ENCODE measurements around the gene P2RX3.
"Not testable (repeated sequence)": the region's sequence is repeated elsewhere in the genome, so short reads cannot be mapped to it uniquely, and the experiment has no call there.

P2RX3 gene

DNA sequence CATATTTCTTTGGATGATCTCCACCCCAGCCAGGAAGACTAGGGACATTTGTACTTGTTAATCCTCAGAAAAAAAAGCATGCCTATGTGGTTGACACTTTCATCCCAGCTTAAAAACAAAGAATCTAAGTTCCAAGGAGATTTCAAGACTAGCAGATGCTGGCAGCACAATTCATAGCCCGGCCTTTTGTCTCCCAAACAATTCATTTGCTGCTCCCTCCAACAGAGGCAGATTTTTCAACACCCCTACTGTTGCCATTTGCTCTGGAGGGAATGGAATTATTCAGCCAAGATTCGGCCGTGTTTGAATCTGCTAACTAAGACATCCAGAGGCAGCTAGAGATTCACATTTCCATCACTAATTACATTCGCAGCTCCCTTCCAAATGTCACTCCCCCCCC, 15.3 kb downstream of the P2RX3 start:
- DNase-seq: peak; percentile 10

- peak; percentile 1 for DNase-seq
Observed at GRCh38 chr11:57353852-57354251, 15.7 kb downstream of the P2RX3 start.

GRCh38 chr11:57354699-57355098, 16.5 kb downstream of the P2RX3 start:
- DNase-seq: peak; percentile 15

DNA sequence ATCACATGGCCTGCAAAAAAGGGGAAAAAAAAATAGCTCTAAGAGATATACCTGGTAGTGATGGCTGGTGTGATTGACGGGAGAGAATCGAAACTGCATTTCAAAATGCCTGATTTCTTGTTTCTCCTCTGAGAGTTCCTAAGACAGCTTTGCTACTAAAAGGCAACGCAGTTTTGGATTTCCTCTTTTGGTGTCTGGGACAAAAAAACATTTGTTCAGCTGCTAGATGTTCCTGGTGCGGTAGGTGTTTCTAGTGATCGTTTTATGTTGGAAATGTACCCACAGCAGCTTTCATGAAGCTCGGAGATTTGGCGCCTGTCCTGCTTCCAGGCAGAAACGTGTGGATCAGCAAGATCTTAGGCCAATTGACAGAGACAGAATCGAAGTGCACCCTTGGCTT, 18.1 kb downstream of the P2RX3 start:
- DNase-seq: peak; percentile 28

DNA sequence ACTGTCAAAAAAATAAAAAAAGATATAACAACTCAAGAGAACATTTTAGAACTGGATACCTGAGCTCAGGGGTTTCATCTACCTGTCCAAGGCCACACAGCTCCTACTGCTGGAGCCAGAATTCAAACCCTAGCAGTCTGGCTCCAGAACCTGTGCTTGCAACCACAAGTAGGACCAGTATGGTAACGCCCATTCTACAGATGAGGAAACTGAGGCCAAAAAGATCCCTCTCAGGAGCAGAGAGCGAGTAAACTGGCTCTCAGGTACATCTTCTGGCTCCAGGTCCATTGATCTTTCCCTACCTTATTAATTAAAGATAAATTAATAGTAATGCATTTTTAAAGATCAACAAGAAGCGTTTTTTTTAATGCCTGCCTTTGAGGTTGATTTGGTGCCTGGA, 19.2 kb downstream of the P2RX3 start:
- peak; percentile 8 for DNase-seq

GRCh38 chr11:57357856-57358255, 19.7 kb downstream of the P2RX3 start:
- DNase-seq: peak; percentile 22

DNA sequence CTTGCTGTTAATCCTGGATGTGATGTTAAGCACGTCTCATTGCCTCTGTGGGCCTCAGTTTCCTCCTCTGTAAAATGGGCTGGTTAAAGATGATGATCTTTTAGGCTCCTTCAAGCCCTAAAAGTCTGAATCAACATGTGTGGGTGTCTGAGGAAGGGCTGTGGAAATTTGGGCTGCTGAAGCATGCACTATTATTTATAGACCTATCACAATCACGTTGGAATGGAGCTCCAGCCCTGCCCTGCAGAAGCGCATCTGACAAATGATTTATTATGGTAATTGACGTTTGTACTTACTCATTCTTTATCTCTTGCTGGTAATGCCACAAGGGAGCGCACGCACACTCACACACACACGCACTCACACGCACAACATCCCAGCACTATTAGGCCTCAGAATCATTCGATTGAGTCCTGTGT, 20.4 kb downstream of the P2RX3 start:
- peak; percentile 4 for DNase-seq

GRCh38 chr11:57358991-57359390, 20.8 kb downstream of the P2RX3 start:
- DNase-seq: peak; percentile 8

DNA sequence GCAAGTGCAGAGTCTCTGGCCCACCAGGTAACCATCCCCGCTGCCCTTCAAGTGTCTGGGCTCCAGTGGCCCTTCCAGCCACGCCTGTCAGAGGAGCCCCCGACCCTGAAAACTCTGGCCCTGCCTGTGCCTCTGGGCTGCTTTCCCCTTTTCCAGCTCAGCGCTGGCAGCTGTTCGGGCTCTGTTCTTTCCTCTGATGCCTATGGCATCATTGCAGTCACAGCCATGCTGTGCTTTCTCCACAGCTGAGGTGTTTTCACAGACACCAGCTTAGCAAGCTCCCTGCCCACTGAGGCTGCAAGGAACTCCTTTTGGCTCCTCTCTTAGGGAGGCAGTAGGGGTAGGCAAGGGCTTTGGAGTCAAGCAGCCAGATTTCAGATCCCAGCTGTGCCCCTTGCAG, 21.2 kb downstream of the P2RX3 start:
- DNase-seq: no peak

- DNase-seq: no peak
Observed at GRCh38 chr11:57359896-57360690, 21.9 kb downstream of the P2RX3 start.

GRCh38 chr11:57360991-57361390, 22.8 kb downstream of the P2RX3 start:
- DNase-seq: no peak

DNA sequence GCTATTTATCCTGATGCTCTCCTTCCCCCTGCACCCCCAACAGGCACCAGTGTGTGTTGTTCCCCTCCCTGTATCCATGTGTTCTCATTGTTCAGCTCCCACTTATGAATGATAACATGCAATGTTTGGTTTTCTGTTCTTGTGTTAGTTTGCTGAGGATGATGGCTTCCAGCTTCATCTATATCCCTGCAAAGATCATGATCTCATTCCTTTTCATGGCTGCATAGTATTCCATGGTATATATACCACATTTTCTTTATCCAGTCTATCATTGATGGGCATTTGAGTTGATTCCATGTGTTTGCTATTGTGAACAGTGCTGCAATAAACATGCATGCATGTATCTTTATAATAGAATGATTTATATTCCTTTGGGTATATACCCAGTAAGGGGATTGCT, 23.3 kb downstream of the P2RX3 start:
- not testable (repeated sequence) for DNase-seq

DNA sequence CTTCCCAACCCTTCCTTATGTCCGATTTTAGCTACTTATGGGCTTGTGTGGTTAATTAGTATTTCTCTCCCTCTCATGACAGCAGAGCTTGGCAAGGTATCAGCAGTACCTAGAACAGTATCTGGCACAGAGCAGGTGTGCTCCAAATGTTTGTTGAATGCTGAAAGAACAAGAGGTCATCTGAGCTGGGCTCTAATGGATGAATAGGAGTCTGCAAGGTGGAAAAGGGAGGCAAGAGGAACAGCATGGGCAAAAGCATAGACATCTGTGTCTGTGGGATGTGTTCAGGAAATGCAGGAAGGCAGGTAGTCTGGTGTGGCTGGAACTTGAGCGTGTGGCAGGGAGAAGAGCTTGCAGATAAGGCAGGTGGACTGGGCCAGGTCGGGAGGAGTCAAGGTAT, 23.8 kb downstream of the P2RX3 start:
- no peak for DNase-seq

DNA sequence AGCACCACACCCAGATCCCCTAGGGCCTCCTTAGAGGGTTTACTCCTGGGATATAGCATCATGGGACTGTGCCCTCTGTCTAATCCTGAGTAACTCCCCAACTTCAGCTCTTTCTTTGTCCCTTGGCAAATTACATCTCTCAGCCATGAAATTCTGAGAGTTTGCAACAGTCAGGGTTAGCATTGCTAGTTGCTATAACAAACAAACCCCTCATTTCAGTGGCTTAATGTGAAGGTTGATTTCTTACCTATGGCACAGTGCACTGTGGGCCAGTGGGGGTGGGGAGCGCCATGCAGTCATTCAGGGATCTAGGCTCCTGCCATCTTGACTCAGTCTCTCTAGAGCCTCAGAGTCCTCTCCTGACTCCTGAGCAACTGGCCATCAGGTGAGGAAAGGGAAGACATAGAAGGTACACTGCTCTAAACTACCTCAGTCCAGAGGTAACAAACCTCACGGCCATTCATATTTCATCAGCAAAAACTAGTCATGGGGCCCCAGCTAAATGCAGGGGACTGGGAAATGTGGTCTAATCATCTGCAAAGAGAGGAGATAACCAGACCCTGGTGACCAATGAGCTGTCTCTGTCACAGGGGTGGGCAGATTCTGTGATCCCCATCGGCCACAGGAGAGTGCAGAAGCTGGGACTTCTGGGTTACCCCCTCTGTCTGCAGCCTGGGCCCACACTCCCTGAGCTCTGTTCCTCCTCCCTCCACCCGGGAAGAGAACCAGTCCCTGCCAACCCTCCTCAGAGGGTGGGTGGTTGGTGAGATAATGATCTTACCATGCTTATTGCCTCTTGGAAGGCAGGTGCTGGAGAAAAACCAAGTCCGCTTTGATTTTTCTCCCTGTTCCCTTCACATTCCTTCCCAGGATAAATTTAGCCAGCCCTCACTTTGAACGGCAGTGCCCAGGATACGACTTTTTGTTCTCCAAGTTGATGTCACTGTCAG, 25.3 kb downstream of the P2RX3 start:
- DNase-seq: no peak

DNA sequence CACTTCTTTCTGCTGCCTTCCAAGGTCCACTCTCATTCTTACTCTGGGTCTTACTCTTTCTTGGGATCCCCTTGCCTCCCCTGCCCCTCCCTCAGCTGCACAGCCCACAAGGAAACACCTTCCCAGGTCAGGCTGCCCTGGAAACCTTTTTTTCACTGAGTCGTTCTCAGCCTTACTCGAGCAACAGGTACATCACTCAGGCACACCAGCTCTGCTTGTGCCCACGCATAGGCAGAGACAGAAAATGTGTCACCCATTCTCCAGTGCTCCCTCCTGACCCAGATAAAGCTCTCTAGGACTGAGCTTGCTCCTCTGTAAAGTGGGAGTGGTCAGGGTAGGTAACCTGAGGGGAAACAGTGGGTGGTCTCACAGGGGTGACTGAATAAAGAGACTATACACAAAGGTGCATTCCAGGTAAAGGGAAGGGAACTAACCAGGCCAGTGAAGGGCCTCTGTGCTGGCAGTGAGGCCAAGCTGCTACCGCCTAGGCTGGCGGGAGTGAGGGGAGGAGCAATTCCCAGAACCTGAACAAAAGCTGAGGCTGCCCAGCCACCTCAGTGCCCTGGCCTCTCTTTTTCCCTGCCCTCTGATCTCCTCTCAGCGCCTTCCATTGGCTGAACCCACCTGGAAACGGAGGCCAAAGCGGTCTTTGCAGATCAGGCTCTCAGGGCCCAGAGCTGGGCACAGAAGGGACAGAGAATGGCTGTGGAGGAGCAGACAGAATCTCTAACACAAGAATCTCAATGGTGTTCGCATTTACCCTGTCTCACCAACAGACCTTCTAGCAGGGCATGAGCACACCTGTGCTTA, 26.9 kb downstream of the P2RX3 start:
- DNase-seq: no peak

DNA sequence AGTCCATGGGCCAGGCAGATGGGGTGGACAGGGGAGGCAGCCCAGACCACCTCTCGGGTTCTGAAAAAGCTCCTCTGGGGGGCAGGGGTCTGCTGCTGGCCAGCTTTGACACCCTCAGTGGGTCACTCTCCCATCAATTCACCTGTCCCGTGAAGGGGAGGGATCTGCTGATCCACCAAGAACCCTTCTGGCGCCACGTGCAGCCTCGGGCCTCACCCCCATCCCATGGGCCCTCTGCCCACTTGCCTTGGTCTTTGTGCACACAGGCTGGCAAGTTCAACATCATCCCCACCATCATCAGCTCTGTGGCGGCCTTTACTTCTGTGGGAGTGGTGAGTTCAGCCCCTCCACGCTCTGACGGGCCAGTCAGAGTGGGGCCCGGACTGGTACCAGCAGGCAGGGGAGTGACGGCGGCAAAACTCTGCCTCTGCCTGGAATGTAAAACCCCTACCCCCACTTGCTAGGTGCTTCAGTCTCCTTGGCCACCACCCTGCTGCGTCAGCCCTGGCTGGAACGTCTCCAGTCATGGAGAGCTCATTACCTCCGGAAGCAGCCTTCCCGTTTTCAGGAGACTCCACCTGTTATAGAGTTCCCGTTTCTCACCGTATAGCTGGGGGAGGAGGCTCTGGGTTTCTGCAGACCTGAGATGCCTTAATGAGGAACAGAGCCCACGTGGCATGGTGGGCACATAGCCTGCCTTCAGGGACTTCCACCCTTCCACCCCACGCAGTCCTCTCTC, 30.1 kb downstream of the P2RX3 start:
- DNase-seq: no peak

DNA sequence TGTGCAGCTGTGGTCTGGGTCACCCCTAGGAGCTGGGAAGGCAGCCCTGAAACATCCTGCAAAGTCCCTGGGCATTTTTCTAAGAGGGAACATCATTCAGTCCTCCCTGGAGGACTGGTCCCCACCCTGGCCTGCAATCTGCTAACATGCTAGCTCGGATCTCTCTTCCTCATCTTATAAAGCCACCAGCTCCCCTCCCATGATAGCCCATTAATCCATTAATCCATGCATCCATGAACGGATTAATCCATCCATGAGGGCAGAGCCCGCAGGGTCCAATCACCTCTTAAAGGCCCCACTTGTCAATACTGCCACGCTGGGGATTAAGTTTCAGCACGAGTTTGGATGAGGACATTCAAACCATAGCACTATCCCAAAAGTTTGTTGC, 30.7 kb downstream of the P2RX3 start:
- no peak for DNase-seq

- DNase-seq: no peak
Observed at GRCh38 chr11:57370251-57370650, 32.1 kb downstream of the P2RX3 start.

GRCh38 chr11:57370941-57371340, 32.8 kb downstream of the P2RX3 start:
- DNase-seq: no peak

DNA sequence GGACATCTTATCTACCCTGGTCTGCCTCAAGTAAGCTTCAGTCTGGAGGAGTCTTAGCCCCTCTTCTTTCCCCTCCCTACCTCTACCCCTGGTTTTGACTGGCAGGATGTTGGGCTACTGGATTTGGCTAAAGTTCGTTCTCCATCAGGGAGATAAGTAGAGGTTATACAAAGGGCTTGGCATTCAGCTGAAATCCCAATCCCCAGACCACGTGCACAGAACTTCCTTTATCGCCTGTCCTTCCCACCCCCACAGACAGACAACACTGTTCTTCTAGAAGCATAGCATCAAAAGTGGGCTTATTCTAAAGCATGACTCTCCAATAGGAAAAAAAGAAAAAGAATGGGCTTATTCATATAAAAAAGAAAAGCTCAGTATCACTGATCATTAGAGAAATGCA, 35.0 kb downstream of the P2RX3 start:
- DNase-seq: no peak

DNA sequence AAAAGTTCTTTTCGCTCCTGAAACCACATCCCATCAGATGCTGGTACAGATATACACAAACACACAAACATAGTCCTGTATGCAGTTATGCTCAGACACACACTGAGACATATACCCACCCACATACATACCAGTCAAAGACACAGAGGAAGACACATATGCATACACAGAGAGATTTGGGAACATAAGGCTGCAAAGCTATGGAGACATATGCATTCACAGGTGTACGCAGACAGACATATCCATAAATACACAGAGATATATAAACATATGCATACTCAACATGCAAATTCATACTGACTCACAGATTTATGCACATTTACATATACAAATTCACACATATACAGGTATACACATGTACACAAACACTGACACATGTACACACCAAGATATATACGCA, 36.8 kb downstream of the P2RX3 start:
- no peak for DNase-seq

DNA sequence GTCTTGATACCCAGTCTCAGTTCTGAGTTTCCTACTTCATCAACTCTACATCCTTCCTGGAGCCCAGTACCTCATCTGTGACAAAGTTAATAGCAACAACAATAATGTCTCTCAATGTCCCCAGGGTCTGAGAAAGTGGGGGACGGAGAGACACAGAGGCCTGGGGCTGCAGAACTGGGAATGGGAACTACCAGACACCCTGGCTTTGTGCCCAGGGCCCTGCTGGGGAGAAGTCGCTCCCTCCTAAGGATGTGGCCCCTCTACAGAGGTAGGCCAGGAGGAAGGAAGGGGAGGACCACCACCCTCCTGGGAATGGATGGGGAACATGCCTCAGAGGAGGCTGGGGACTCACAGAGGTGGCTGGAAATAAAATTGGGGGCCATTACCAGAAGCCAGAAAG, 37.3 kb downstream of the P2RX3 start:
- no peak for DNase-seq

All from left hindlimb (tissue), 1 donor.